LNCaP clone FGC (cell line): ENCODE data around the gene STARD7.

Experiments
- DNase-seq: peaks from one replicate; pipeline ENCODE4 v3.0.0-alpha.2; 2011; ENCODE audit warnings: low read depth
- H3K4me3 ChIP-seq: 2 replicates; pipeline ENCODE4 v1.5.1; 2011; ENCODE audit warnings: mild to moderate bottlenecking, low read depth, low read length, control low read depth
- CTCF ChIP-seq: IDR thresholded peaks from 2 replicates; pipeline ENCODE4 v1.5.1; 2012; ENCODE audit warnings: mild to moderate bottlenecking; ENCODE audit not compliant: control insufficient read depth, insufficient read depth; ENCODE audit errors: extremely low read depth

The STARD7 gene

DNA sequence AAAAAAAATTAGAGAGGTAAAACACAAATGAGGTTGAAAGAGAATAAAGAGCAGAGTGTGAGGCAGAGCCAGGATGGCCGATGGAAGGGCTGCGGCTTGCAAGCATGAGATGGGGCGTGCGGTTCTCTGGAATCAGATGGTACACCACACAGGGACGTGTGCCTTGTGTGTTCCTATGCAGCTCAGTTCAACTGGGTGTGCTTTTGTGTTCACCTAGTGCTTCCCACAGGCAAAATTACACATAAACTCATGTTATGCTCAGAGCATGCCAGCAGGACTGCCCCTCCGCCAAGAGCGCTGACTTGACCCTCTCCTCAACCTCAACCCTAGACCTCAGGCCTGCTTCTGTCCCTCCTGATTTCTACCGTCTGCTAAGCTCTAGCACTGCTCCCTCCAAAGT, 24.4 kb downstream of the STARD7 start:
- no peak overlapping the region for H3K4me3 ChIP-seq
- no peak for DNase-seq
- TF ChIP-seq CTCF: no peak

GRCh38 chr2:96181529-96181928, 27.1 kb downstream of the STARD7 start:
- DNase-seq: no peak
- no peak for TF ChIP-seq CTCF
- H3K4me3 ChIP-seq: no peak overlapping the region

- no peak overlapping the region for H3K4me3 ChIP-seq
- no peak for TF ChIP-seq CTCF
- no peak for DNase-seq
Observed at GRCh38 chr2:96180521-96180920, 28.1 kb downstream of the STARD7 start.

DNA sequence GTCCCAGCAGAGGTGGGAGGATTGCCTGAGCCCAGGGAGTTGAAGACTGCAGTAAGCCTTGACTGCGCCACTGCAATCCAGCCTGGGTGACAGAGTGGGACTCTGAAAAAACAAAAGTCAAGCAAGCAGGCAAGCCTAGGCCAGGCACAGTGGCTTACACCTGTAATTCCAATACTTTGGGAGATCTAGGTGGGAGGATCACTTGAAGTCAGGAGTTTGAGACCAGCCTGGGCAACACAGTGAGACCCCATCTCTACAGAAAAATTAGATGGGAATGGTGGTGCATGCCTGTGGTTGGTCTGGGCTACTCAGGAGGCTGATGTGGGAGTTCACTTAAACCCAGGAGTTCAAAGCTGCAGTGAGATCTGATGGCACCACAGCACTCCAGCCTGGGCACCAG, 28.6 kb downstream of the STARD7 start:
- no peak for DNase-seq
- TF ChIP-seq CTCF: no peak
- no peak overlapping the region for H3K4me3 ChIP-seq

DNA sequence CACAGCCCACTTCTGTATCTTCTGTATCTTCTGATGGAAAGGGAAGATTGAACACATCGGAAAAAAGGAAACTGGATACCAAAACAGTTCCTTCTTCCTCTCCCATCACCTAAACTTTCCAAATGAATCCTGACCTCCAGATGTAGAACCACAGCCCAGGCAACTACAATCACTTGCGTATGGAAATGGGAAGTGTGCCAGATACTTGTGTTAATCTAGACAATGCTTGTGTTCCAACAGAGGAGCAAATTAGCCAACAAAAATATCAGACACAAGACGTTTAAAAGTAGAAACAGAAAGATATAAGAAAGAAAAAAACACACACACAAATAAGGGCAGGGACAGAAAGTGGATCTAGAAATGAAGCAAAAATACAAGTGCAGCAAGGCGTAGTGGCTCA, 32.0 kb downstream of the STARD7 start:
- TF ChIP-seq CTCF: no peak
- H3K4me3 ChIP-seq: no peak overlapping the region
- no peak for DNase-seq

DNA sequence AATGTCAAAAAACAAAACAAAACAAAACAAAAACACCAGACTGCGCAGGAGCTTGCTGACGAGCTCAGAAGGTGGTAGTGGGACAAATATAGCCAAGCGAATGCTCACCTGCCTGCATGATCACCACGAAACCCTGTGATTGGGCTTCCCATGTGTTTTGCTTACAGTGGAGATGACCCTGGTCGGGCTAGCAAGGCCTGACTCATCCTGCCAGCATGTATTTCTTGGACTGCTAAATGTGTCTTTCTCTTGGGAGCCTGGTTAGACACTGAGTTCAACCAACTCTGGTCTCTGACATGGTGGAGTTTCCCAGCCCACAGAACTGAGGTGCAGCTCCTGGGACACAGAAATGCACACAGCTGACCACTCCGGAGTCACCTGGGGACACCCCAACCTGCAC, 32.7 kb downstream of the STARD7 start:
- no peak for DNase-seq
- TF ChIP-seq CTCF: no peak
- no peak overlapping the region for H3K4me3 ChIP-seq

GRCh38 chr2:96174251-96175144, 34.1 kb downstream of the STARD7 start:
- H3K4me3 ChIP-seq: no peak overlapping the region
- DNase-seq: no peak
- TF ChIP-seq CTCF: peak; percentile 90
